Measurements from ENCODE around the gene GSS. TPM values are rescaled to one million over a fixed set of nuclear protein-coding genes. Genes with fewer than 3 reads are reported as not detected.

The GSS gene
- total RNA-seq, 1 donor from 2014 or later, result 18.3 TPM

DNA sequence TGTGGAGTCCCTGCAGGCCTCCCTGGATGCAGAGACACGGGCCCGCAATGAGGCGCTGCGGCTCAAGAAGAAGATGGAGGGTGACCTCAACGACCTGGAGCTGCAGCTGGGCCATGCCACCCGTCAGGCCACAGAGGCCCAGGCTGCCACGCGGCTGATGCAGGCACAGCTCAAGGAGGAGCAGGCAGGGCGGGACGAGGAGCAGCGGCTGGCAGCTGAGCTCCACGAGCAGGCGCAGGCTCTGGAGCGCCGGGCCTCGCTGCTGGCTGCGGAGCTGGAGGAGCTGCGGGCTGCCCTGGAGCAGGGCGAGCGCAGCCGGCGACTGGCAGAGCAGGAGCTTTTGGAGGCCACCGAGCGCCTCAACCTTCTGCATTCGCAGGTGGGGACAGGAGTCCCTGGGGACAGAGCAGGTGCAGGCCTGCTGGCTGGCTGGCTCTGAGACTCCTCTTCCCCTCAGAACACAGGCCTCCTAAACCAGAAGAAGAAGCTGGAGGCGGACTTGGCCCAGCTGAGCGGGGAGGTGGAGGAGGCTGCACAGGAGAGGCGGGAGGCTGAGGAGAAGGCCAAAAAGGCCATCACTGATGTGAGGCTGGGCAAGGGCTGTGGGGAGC lies 44.8 kb upstream of the GSS start:
- H3K27me3 ChIP-seq (ENCODE audit: control insufficient read depth in 3 of 3, insufficient read depth in 3 of 3, low read length in 3 of 3), result no peaks in the 10 kb centered on the region
- no peak overlapping the region for H3K9ac ChIP-seq (ENCODE audit: low read depth in 1 of 3, low read length in 3 of 3)
- peaks cover 87 to 94% (median 93%) of the 10 kb centered on the region in 3 donors for H3K36me3 ChIP-seq (ENCODE audit: control insufficient read depth in 3 of 3, insufficient read depth in 3 of 3, low read length in 3 of 3)
- H3K9me3 ChIP-seq (ENCODE audit: control insufficient read depth in 3 of 3, low read length in 3 of 3), result no peaks in the 10 kb centered on the region
- peaks cover 0 to 23% (median 9%) of the 10 kb centered on the region in 3 donors for H3K4me1 ChIP-seq (ENCODE audit: control insufficient read depth in 3 of 3, insufficient read depth in 3 of 3, low read length in 3 of 3)
- no peak overlapping the region for H3K4me3 ChIP-seq (ENCODE audit: low read length in 3 of 3)
- no peak overlapping the region for H3K27ac ChIP-seq (ENCODE audit: low read depth, low read length)

DNA sequence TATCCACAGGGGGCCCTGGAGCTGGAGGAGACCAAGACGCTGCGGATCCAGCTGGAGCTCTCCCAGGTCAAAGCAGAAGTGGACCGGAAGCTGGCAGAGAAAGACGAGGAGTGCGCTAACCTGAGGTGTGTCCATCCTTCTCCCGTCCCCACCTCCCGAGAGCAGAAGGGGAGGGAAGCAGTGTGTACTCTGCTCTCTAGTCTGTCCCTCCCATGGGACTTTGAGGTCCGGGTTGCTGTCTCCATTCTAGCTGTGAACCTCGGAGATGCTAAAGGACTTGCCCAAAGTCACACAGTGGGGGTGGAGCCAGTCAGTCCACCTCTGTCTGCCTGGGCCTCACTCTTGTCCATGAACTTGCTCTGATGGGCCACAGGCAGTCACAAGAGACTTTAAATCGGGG lies 44.2 kb upstream of the GSS start:
- H3K9me3 ChIP-seq (ENCODE audit: control insufficient read depth in 3 of 3, low read length in 3 of 3), result no peaks in the 10 kb centered on the region
- no peak overlapping the region for H3K9ac ChIP-seq (ENCODE audit: low read depth in 1 of 3, low read length in 3 of 3)
- H3K4me1 ChIP-seq (ENCODE audit: control insufficient read depth in 3 of 3, insufficient read depth in 3 of 3, low read length in 3 of 3), result peaks cover 0 to 26% (median 11%) of the 10 kb centered on the region in 3 donors
- no peak overlapping the region for H3K27ac ChIP-seq (ENCODE audit: low read depth, low read length)
- peaks cover 86 to 95% (median 93%) of the 10 kb centered on the region in 3 donors for H3K36me3 ChIP-seq (ENCODE audit: control insufficient read depth in 3 of 3, insufficient read depth in 3 of 3, low read length in 3 of 3)
- H3K27me3 ChIP-seq (ENCODE audit: control insufficient read depth in 3 of 3, insufficient read depth in 3 of 3, low read length in 3 of 3), result no peaks in the 10 kb centered on the region
- H3K4me3 ChIP-seq (ENCODE audit: low read length in 3 of 3), result no peak overlapping the region

DNA sequence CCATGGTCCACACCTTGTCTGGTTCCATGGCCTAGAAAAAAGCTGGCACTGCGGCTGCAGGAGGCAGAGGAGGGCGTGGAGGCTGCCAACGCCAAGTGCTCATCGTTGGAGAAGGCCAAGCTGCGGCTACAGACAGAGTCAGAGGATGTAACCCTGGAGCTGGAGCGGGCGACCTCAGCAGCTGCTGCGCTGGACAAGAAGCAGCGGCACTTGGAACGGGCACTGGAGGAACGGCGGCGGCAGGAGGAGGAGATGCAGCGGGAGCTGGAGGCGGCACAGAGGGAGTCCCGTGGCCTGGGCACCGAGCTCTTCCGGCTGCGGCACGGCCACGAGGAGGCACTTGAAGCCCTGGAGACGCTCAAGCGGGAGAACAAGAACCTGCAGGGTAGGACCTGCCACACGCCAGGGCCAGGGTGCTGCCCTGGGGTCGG lies 43.4 kb upstream of the GSS start:
- Histone ChIP-seq H3K27ac (ENCODE audit: low read depth, low read length) (no peak overlapping the region), H3K36me3 (ENCODE audit: control insufficient read depth in 3 of 3, insufficient read depth in 3 of 3, low read length in 3 of 3) (peaks cover 86 to 95% (median 94%) of the 10 kb centered on the region in 3 donors)

DNA sequence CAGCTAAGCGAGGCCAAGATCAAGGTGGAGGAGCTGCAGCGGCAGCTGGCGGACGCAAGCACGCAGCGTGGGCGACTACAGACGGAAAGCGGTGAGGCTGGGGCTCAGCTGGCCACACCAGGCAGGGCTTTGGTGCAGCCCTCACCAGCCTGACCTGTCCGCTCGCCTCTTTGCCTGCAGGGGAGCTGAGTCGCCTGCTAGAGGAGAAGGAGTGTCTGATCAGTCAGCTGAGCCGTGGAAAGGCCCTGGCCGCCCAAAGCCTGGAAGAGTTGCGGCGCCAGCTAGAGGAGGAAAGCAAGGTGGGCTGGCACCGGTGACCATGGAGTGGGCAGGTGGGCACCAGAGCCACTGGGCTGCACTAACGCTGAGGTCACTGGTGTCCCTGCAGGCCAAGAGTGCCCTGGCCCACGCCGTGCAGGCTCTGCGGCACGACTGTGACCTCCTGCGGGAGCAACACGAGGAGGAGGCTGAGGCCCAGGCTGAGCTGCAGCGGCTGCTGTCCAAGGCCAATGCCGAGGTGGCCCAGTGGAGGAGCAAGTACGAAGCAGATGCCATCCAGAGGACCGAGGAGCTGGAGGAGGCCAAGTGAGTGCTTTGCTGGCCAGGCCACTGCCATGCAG lies 42.8 kb upstream of the GSS start:
- Histone ChIP-seq H3K27ac (ENCODE audit: low read depth, low read length) (no peak overlapping the region), H3K36me3 (ENCODE audit: control insufficient read depth in 3 of 3, insufficient read depth in 3 of 3, low read length in 3 of 3) (peaks cover 85 to 97% (median 95%) of the 10 kb centered on the region in 3 donors)

More for the DNA sequence above, 43.4 kb upstream of the GSS start:
- Histone ChIP-seq H3K9ac (ENCODE audit: low read depth in 1 of 3, low read length in 3 of 3) (peak overlapping the region in 1 of 3 donors; percentile 50), H3K9me3 (ENCODE audit: control insufficient read depth in 3 of 3, low read length in 3 of 3) (no peaks in the 10 kb centered on the region), H3K27me3 (ENCODE audit: control insufficient read depth in 3 of 3, insufficient read depth in 3 of 3, low read length in 3 of 3) (no peaks in the 10 kb centered on the region), H3K4me3 (ENCODE audit: low read length in 3 of 3) (no peak overlapping the region), H3K4me1 (ENCODE audit: control insufficient read depth in 3 of 3, insufficient read depth in 3 of 3, low read length in 3 of 3) (peaks cover 0 to 34% (median 17%) of the 10 kb centered on the region in 3 donors)

DNA sequence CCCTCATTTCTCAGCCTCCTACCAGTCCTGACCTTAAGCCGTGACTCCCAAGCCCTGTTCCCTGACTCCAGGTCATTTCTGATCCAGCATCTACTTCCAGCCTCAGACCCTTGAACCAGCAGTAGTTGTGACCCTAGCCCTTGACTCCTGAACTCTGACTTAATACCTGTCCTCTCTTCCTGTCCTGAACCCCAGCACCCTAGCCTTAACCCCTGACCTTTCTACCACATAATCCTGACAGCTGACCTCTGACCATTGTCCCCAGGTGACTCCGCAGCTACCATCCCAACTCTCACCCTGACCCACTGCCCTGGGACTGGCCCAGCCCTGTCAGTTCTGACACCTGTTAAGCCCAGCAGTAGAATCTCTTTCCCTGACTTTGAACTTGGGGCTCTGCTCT lies 42.2 kb upstream of the GSS start:
- Histone ChIP-seq H3K27ac (ENCODE audit: low read depth, low read length) (no peak overlapping the region), H3K9ac (ENCODE audit: low read depth in 1 of 3, low read length in 3 of 3) (peak overlapping the region in 1 of 3 donors; percentile 40), H3K4me3 (ENCODE audit: low read length in 3 of 3) (no peak overlapping the region), H3K27me3 (ENCODE audit: control insufficient read depth in 3 of 3, insufficient read depth in 3 of 3, low read length in 3 of 3) (no peaks in the 10 kb centered on the region), H3K9me3 (ENCODE audit: control insufficient read depth in 3 of 3, low read length in 3 of 3) (no peaks in the 10 kb centered on the region), H3K4me1 (ENCODE audit: control insufficient read depth in 3 of 3, insufficient read depth in 3 of 3, low read length in 3 of 3) (peaks cover 0 to 41% (median 24%) of the 10 kb centered on the region in 3 donors), H3K36me3 (ENCODE audit: control insufficient read depth in 3 of 3, insufficient read depth in 3 of 3, low read length in 3 of 3) (peaks cover 85 to 97% (median 95%) of the 10 kb centered on the region in 3 donors)

More for the DNA sequence above, 42.8 kb upstream of the GSS start:
- no peaks in the 10 kb centered on the region for H3K27me3 ChIP-seq (ENCODE audit: control insufficient read depth in 3 of 3, insufficient read depth in 3 of 3, low read length in 3 of 3)
- H3K4me1 ChIP-seq (ENCODE audit: control insufficient read depth in 3 of 3, insufficient read depth in 3 of 3, low read length in 3 of 3), result peaks cover 0 to 38% (median 17%) of the 10 kb centered on the region in 3 donors
- peak overlapping the region in 2 of 3 donors; percentile 14 to 50 for H3K9ac ChIP-seq (ENCODE audit: low read depth in 1 of 3, low read length in 3 of 3)
- H3K9me3 ChIP-seq (ENCODE audit: control insufficient read depth in 3 of 3, low read length in 3 of 3), result no peaks in the 10 kb centered on the region
- H3K4me3 ChIP-seq (ENCODE audit: low read length in 3 of 3), result no peak overlapping the region

DNA sequence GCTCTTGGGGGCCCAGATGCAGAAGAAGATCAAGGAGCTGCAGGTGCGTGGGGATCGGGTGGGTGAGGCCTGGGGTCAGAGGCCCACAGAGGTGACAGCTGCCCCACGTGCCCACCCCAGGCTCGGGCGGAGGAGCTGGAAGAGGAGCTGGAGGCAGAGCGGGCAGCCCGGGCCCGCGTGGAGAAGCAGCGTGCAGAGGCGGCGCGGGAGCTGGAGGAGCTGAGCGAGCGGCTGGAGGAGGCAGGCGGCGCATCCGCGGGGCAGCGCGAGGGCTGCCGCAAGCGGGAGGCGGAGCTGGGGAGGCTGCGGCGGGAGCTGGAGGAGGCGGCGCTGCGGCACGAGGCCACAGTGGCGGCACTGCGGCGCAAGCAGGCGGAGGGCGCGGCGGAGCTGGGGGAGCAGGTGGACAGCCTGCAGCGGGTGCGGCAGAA lies 41.5 kb upstream of the GSS start:
- Histone ChIP-seq H3K36me3 (ENCODE audit: control insufficient read depth in 3 of 3, insufficient read depth in 3 of 3, low read length in 3 of 3) (peaks cover 80 to 92% (median 91%) of the 10 kb centered on the region in 3 donors), H3K9me3 (ENCODE audit: control insufficient read depth in 3 of 3, low read length in 3 of 3) (no peaks in the 10 kb centered on the region), H3K9ac (ENCODE audit: low read depth in 1 of 3, low read length in 3 of 3) (no peak overlapping the region), H3K4me1 (ENCODE audit: control insufficient read depth in 3 of 3, insufficient read depth in 3 of 3, low read length in 3 of 3) (peaks cover 0 to 42% (median 25%) of the 10 kb centered on the region in 3 donors), H3K4me3 (ENCODE audit: low read length in 3 of 3) (no peak overlapping the region), H3K27ac (ENCODE audit: low read depth, low read length) (no peak overlapping the region), H3K27me3 (ENCODE audit: control insufficient read depth in 3 of 3, insufficient read depth in 3 of 3, low read length in 3 of 3) (no peaks in the 10 kb centered on the region)

DNA sequence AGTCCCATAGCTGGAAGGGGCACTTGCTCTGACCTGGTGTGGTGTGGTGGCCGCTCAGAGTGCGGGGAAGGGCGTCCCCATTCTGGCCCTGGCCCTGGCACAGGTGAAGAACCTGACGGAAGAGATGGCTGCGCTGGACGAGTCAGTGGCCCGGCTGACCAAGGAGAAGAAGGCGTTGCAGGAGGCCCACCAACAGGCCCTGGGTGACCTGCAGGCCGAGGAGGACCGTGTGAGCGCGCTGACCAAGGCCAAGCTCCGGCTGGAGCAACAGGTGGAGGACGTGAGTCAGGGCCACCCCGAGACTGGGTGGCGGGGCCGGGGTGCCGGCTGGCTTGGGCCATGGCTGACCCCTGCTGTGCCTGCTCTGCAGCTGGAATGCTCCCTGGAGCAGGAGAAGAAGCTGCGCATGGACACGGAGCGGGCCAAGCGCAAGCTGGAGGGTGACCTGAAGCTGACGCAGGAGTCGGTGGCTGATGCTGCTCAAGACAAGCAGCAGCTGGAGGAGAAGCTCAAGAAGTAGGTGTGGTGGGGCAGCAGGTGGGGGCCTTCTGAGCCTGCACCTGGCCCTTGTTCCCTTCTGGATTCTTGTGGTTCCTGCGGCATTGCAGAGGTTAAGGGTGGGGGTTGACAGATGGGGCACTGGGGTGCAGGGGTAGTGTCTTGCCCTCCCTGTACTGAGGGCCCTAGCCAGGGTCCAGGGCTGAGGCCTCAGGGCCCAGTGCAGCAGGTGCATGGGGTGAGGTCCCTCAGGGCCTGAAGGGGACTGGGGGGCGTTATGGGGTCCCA lies 40.8 kb upstream of the GSS start:
- Histone ChIP-seq H3K9me3 (ENCODE audit: control insufficient read depth in 3 of 3, low read length in 3 of 3) (no peaks in the 10 kb centered on the region), H3K36me3 (ENCODE audit: control insufficient read depth in 3 of 3, insufficient read depth in 3 of 3, low read length in 3 of 3) (peaks cover 77 to 89% (median 89%) of the 10 kb centered on the region in 3 donors), H3K9ac (ENCODE audit: low read depth in 1 of 3, low read length in 3 of 3) (peak overlapping the region in 1 of 3 donors; percentile 45), H3K27me3 (ENCODE audit: control insufficient read depth in 3 of 3, insufficient read depth in 3 of 3, low read length in 3 of 3) (no peaks in the 10 kb centered on the region), H3K4me3 (ENCODE audit: low read length in 3 of 3) (no peak overlapping the region), H3K4me1 (ENCODE audit: control insufficient read depth in 3 of 3, insufficient read depth in 3 of 3, low read length in 3 of 3) (peaks cover 0 to 42% (median 25%) of the 10 kb centered on the region in 3 donors), H3K27ac (ENCODE audit: low read depth, low read length) (no peak overlapping the region)

DNA sequence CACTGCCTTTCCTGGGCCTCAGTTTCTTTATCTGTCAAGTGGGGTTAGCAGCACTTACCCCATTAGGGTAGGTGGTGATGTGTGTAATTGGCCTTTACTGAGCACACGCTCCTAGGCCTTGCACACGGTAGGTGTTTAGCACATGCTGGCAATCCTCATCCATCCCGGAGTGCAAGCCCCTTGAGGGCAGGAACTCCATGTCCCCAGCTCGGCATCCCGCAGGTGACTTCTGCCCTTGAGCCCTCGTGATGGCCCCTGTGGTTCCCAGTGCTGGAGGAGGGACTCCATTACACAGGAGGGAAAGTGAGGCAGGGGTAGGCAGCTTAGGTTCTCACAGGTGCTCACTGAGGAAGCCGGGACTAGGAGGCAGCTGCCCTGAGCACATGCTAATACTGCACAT lies 40.1 kb upstream of the GSS start:
- peak overlapping the region in 1 of 3 donors; percentile 54 for H3K9ac ChIP-seq (ENCODE audit: low read depth in 1 of 3, low read length in 3 of 3)
- H3K4me3 ChIP-seq (ENCODE audit: low read length in 3 of 3), result no peak overlapping the region
- H3K4me1 ChIP-seq (ENCODE audit: control insufficient read depth in 3 of 3, insufficient read depth in 3 of 3, low read length in 3 of 3), result peaks cover 0 to 44% (median 29%) of the 10 kb centered on the region in 3 donors
- H3K27ac ChIP-seq (ENCODE audit: low read depth, low read length), result no peak overlapping the region
- H3K9me3 ChIP-seq (ENCODE audit: control insufficient read depth in 3 of 3, low read length in 3 of 3), result no peaks in the 10 kb centered on the region
- peaks cover 70 to 89% (median 87%) of the 10 kb centered on the region in 3 donors for H3K36me3 ChIP-seq (ENCODE audit: control insufficient read depth in 3 of 3, insufficient read depth in 3 of 3, low read length in 3 of 3)
- H3K27me3 ChIP-seq (ENCODE audit: control insufficient read depth in 3 of 3, insufficient read depth in 3 of 3, low read length in 3 of 3), result no peaks in the 10 kb centered on the region

DNA sequence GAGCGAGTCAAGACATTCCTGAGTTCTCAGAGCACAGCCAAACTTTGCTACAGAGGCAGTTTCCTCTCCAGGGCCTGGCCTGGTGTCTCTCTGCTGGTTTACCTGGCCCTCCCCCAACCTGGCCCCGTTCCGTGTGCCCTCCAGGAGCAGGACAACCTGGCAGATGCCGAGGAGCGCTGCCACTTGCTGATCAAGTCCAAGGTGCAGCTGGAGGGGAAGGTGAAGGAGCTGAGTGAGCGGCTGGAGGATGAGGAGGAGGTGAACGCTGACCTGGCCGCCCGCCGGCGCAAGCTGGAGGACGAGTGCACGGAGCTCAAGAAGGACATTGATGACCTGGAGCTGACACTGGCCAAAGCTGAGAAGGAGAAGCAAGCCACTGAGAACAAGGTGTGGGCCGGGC lies 39.6 kb upstream of the GSS start:
- peaks cover 0 to 46% (median 29%) of the 10 kb centered on the region in 3 donors for H3K4me1 ChIP-seq (ENCODE audit: control insufficient read depth in 3 of 3, insufficient read depth in 3 of 3, low read length in 3 of 3)
- H3K9me3 ChIP-seq (ENCODE audit: control insufficient read depth in 3 of 3, low read length in 3 of 3), result no peaks in the 10 kb centered on the region
- H3K27me3 ChIP-seq (ENCODE audit: control insufficient read depth in 3 of 3, insufficient read depth in 3 of 3, low read length in 3 of 3), result no peaks in the 10 kb centered on the region
- H3K9ac ChIP-seq (ENCODE audit: low read depth in 1 of 3, low read length in 3 of 3), result peak overlapping the region in 1 of 3 donors; percentile 54
- no peak overlapping the region for H3K27ac ChIP-seq (ENCODE audit: low read depth, low read length)
- H3K4me3 ChIP-seq (ENCODE audit: low read length in 3 of 3), result no peak overlapping the region
- peaks cover 65 to 88% (median 87%) of the 10 kb centered on the region in 3 donors for H3K36me3 ChIP-seq (ENCODE audit: control insufficient read depth in 3 of 3, insufficient read depth in 3 of 3, low read length in 3 of 3)
